GM08714 (cell line): ENCODE measurements around the gene FOLR3.
"Not testable (repeated sequence)": the region's sequence is repeated elsewhere in the genome, so short reads cannot be mapped to it uniquely, and the experiment has no call there.

Experiments used
- H3K4me3 ChIP-seq: fragments of 200-500 bp; sonication (Bioruptor generic); 2 replicates; pipeline ENCODE4 v1.5.1; 2014; ENCODE audit warnings: mild to moderate bottlenecking, low read length, inconsistent platforms
- ZNF274 ChIP-seq: IDR thresholded peaks from 2 replicates; pipeline ENCODE4 v1.6.1; 2012; ENCODE audit warnings: mild to moderate bottlenecking, low read depth, low read length

The FOLR3 gene

GRCh38 chr11:72135473-72135872 is at the start of gene FOLR3:
Gene FOLR3, plus strand, starts transcription at chr11:72135725. Its CDS starts 228 bp downstream, at chr11:72135953.
- H3K4me3 ChIP-seq, result not testable (repeated sequence)

- TF ChIP-seq ZNF274, result no peak
- no peak overlapping the region for H3K4me3 ChIP-seq
Observed at GRCh38 chr11:72088076-72088808, 47.3 kb upstream of the FOLR3 start.

- H3K4me3 ChIP-seq, result no peak overlapping the region
Observed at GRCh38 chr11:72091292-72091691, 44.2 kb upstream of the FOLR3 start.

GRCh38 chr11:72098741-72099140 is 36.8 kb upstream of the FOLR3 start:
- no peak for TF ChIP-seq ZNF274
- no peak overlapping the region for H3K4me3 ChIP-seq

More at GRCh38 chr11:72091292-72091691, 44.2 kb upstream of the FOLR3 start:
- TF ChIP-seq ZNF274, result no peak

- H3K4me3 ChIP-seq, result no peak overlapping the region
- TF ChIP-seq ZNF274, result no peak
Observed at GRCh38 chr11:72100009-72100408, 35.5 kb upstream of the FOLR3 start.

GRCh38 chr11:72100462-72100861 is 35.1 kb upstream of the FOLR3 start:
- no peak overlapping the region for H3K4me3 ChIP-seq
- no peak for TF ChIP-seq ZNF274

GRCh38 chr11:72102162-72102561 is 33.4 kb upstream of the FOLR3 start:
- peak overlapping the region; percentile 91 for H3K4me3 ChIP-seq
- no peak for TF ChIP-seq ZNF274

GRCh38 chr11:72102631-72102945 is 32.9 kb upstream of the FOLR3 start:
- TF ChIP-seq ZNF274, result no peak
- H3K4me3 ChIP-seq, result peak overlapping the region; percentile 91

GRCh38 chr11:72102946-72103753 is 32.4 kb upstream of the FOLR3 start, which contains the start of gene LAMTOR1:
Gene LAMTOR1, minus strand, starts transcription at chr11:72103297. Its CDS starts 73 bp downstream, at chr11:72103224.
- H3K4me3 ChIP-seq, result peak within 1 kb of the TSS; percentile 91
- no peak for TF ChIP-seq ZNF274

GRCh38 chr11:72103754-72104167 is 31.8 kb upstream of the FOLR3 start:
- no peak for TF ChIP-seq ZNF274
- H3K4me3 ChIP-seq, result peak overlapping the region; percentile 58; the same call in 1 of the 2 replicates

GRCh38 chr11:72105888-72106287 is 29.6 kb upstream of the FOLR3 start, which contains the start of gene TOMT:
Gene TOMT, plus strand, starts transcription at chr11:72105924. Its CDS starts 28 bp downstream, at chr11:72105952.
- TF ChIP-seq ZNF274, result no peak
- H3K4me3 ChIP-seq, result no peak within 1 kb of the TSS

GRCh38 chr11:72111300-72112142 is 24.0 kb upstream of the FOLR3 start:
- TF ChIP-seq ZNF274, result no peak
- H3K4me3 ChIP-seq, result peak overlapping the region; percentile 82

GRCh38 chr11:72112143-72112977 is 23.2 kb upstream of the FOLR3 start, which contains the start of gene ANAPC15:
Gene ANAPC15, minus strand, starts transcription at chr11:72112695. Its CDS starts 1,419 bp downstream, at chr11:72111276.
- peak within 1 kb of the TSS; percentile 82 for H3K4me3 ChIP-seq
- TF ChIP-seq ZNF274, result no peak
